ENCODE measurements around the gene FECH.

The FECH gene, protein sequence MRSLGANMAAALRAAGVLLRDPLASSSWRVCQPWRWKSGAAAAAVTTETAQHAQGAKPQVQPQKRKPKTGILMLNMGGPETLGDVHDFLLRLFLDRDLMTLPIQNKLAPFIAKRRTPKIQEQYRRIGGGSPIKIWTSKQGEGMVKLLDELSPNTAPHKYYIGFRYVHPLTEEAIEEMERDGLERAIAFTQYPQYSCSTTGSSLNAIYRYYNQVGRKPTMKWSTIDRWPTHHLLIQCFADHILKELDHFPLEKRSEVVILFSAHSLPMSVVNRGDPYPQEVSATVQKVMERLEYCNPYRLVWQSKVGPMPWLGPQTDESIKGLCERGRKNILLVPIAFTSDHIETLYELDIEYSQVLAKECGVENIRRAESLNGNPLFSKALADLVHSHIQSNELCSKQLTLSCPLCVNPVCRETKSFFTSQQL

DNA sequence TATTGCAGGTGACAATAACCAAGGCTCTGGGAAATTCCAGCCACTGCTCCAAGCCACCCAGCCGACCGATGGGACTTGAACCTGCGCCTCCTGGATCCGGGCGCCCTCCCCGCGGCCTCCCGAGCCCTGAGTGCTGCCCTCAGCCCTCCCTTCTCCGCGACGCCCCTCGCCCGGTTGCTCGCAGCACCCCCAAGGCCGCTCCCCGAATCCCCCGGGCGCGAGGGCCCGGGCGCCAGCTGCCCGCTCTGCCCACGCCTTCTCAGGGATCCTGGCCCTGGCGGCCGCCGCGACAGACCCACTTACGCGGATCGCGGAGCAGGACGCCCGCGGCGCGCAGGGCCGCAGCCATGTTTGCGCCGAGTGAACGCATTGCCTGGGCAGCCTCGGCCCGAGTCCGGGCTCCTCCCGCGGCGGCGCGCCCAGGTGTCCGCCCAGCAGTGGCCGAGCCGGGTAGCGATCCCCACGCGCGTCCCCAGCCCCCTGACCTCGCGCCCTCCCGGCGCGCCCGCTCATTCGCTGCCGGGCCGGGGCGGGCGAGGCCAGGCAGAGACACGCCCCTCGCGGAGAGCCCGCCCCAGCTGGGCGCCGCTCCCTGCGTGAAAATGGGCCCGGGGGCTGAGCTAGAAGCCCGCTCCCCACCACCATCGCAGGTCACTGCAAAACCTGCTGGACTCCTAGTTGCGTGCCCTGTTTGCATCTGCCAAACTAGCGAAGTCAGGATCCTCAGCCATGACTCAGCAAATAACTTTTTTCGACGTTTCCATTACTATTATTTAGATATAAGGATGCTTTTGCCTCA, at the start of gene FECH:
Gene FECH, minus strand, starts transcription at position 452 of the 799 bp plus-strand sequence. Its CDS starts 82 bp downstream, at position 370.
- peak; percentile 21 to 75 for DNase-seq

DNA sequence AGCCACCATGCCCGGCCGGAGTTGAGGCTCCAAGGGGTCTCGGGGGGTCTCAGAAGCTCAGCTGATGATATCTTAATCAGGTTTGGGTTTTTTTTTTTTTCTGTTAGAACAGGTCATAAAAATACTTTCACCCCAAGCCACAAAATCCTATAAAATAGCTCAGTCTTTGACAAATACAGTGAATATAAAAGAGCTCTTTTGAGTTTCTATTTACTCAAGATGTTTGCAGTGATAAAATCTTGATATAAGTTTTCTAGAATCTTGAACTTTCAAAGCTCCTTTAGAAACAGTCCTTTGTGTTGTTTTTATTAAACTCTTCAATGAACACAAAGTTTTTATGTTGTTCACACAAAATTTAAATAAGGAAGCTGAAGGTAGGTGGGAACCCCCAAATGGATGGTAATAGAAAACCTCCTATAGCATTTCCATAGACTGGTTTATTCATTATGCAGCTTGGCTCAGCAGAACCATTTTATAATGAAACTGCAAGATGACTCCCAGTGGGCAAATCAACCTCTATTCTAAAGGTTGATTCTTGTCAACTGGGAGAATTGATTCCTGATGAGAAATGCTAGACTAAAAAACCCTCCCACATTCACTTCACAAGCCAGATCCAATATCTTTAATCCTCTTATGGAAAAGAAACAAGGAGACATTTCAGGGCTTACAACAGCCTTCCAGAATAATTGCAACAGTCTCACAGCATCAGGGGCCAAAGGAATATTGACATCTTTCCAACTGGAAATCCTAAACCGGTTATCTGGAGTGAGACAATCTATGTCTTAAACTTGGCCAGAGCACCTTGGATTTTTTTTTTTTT, 48.7 kb upstream of the FECH start:
- DNase-seq, result no peak

DNA sequence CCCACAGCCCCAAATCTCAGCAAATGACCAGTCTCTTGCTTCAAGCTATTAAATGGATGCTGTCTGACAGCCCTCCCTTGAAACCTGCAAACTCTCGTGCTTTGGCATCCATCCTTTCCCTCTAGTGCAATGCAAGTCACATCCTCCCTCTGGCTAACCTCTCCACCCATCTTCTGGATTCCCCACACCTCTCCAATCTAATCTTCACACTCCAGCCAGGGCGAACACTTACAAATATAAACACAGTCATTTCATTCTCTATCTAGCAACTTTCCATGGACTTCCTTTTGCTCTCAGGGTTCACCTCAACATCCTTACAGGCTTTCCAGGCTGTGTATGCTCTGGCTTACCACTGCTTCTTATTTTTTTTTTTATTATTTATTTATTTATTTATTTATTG, 45.2 kb upstream of the FECH start:
- no peak for DNase-seq

DNA sequence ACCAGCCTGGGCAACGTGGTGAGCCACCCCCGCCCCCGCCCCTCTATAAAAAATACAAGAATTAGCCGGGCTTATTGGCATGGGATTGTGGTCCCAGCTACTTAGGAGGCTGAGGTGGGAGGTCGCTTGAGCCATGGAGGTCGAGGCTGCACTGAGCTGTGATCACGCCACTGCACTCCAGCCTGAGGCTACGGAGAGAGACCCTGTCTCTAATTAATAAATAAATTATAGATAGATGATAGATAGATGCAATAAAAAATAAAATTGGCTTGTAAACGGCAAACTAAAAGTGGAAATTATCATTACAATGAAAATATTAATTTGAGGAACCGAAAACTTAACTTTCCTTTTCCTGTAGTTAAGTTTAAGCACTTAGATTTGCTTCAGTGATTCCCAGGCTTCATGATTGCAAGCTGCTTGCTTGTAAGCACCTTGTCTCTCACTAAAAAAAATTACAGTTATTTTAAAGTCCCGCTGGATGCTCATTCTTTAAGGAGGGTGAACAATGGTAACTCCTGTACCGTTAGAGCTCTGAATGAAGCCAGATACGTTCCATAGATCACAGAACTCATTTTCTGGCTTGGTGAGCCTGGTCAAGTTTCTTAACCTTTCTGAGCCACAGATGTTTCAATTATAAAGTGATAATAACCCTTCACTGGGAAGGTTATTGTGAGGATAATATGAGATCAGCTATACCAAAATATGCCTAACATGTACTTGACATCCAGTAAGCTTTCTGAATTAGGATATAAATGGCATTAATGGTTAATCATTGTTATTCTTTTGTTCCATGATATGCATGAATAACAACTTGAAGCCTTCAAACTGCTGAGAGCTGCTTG, 44.5 kb upstream of the FECH start:
- no peak for DNase-seq

DNA sequence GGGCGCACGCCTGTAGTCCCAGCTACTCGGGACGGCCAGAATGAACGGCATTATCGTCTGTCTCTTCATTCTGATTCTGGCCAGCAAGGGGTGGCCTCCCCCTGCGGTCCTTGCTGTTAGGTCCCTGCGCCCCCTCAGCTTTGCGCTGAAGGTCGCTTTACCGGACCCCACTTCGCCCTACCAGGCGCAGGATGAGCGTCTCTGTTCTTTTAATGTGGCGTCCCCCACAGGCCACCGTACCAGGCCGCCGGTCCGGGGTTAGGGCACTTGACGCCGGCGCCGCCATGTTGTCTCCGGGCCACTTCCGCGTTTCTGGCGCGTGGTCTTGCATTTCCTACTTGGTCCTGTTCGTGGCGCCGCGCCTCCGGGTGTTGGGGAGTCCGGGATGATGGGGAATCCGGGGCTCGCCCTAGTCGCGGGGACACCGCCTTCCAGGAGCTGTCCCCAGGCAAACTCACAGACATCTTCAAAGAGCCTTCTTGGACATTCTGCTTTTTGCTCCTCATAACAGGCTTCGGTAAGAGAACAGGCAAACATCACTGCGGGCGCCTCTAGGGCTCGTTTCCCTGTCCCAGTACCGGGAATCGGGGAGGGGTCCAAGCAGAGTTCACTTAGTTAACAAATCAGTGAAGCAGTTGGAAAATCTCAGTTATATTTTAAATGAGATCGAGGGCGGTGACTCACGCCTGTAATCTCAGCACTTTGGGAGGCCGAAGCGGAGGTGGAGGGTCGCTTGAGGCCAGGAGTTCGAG, 43.7 kb upstream of the FECH start:
- DNase-seq, result peak; percentile 81 to 86

DNA sequence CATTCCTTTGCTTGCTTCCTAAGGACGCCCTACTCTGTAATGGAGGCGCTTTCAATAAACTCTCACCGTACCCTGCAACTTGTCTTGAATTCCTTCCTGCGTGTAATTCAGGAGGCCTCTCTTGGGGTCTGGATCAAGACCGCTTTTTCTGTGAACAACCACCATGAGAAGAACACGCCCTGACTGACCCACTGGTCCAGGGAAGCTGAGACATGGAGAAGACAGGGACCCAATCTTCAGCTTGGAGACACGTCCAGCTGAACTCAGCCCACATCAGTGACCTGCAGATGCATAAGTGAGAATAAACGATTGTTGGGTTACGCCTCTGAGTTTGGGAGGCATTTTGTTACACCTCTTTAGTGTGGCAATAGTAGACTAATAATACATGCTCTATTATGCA, 42.9 kb upstream of the FECH start:
- no peak for DNase-seq

DNA sequence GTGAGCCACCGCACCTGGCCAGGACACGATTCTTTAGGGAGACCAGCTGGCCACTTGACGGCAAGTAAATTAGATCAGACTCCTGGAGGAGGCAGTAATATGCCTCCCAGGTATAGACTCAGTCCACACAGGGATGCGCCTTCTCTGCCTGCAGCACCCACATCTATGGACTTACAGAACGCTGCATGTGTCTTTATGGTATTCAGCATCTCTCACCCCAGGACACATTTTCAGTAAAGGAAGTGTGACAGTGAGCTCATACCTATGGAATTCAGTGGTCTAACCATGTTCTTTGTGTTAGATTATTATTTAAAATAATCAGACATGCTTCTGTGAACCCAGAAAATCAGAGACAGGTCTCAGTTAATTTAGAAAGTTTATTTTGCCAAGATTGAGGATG, 41.0 kb upstream of the FECH start:
- no peak for DNase-seq

DNA sequence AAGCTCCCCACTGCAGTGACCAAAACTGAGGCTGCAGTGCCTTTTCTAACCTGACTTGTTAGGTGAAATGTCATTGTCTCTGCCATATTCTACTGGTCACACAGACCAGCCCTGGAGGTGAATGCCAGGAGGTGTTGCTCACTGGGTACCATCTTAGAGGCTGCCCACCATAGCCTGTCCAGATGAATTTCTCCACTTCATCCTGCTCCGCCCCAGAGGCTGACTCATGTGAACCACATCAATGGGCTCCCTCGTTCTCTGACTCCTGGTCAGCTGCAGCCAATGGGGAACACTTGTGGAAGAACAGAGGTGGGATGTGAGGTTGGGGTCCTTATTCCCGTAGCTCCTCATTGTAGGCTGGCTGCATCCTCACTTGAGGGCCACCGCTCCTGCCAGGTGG, 38.5 kb upstream of the FECH start:
- no peak for DNase-seq

DNA sequence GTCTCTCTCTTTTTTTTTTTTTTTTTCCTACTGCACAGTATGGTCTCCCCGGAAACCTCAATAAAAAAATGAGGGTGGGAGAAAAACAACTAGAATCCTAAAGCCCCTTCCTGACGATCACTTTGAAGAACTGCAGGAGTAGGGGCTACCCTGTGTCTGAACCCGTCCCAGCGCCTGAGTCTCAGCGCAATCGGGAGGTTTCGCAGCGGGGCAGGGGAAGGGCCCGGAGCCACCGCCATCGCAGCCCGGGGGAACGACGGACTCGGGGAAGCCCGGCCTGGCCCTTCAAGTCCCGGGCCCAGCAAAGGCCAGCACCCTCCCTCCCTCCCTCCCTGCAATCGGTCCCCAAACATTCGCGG, 34.7 kb upstream of the FECH start:
- DNase-seq, result no peak

DNA sequence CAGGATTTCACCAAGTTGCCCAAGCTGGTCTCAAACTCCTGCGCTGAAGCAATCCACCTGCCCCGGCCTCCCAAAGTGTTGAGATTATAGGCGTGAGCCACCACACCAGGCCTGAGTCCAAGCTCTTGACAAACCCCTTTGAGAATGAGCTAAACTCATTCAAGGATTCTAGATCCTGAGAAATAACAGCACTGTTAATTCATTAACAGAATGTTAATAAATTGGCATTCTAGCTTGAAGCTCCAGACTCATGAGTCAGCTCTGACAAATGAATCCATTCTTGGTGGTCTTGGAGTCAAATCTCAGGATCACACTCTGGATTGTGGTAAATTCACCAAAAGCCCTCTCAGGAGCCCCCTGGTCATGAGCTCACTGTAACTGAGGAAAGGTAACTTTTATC, 33.4 kb upstream of the FECH start:
- DNase-seq, result no peak

DNA sequence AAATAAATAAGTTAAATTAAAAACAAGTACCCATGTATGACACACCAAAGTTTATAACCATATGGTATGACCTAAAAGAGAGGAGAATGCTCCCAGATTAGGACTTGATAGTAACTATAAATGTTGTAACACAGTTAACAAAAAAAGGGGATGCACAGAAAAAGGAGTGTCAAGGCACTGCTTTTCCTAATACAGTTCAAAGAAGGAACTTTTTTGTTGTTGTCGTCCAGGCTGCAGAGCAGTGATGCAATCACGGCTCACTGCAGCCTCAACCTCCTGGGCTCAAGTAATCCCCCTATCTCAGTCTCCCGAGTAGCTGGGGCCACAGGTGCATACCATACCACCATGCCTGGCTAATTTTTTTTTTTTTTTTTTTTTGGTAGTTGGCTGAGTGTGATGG, 32.4 kb upstream of the FECH start:
- no peak for DNase-seq

DNA sequence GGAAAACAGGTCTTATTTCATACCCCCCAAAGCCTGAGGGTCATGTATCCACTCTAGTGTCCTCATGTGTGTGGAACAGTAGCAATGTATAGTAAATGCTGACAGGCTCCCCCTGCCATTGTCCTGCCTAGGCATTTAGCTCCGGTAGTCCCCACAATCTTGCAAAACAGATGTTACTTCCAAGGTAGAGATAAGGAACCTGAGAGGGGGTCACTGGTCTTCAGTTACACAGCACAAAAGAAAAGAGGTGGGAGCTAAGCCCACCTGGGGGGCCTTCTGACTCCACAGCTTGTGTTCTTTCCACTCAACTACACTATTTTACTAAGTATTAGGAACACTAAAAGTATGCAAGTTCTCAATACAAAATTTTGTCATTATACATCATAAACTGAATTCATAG, 17.4 kb upstream of the FECH start:
- DNase-seq, result no peak

DNA sequence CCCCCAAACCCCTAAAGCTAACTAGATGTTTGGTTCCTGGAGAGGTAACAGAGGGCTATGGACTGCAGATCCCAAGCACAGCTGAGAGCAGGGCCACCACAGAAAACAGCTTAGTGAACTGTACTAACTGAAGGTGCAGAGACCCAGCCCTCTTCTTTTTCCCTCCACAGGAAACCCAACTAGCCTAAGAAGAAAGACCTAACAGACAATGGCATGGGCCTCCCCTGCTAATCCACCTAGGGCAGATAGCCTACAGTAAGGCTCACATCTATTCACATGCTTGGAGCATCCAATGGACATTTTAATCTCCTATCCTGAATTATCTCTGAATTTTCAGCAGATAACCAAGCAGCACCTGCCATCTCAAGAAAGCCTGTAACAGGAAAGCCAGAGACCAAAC, 8.8 kb upstream of the FECH start:
- no peak for DNase-seq

DNA sequence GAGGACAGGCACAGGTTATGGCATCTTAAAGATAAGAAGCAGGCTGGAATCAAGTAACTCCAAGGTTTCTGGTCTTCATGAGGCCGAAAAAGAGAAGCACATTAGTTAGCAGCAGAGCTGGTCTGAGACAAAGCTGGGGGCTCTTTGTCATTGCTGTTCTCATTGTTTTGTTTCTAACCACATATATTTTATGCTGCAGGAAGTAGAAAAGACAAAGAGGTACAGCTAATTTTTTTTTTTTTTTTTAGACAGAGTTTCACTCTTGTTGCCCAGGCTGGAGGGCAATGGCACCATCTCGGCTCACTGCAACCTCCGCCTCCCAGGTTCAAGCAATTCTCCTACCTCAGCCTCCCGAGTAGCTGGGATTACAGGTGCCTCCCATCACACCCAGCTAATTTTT, 6.2 kb upstream of the FECH start:
- peak in 1 of 2 donors; percentile 8 for DNase-seq

DNA sequence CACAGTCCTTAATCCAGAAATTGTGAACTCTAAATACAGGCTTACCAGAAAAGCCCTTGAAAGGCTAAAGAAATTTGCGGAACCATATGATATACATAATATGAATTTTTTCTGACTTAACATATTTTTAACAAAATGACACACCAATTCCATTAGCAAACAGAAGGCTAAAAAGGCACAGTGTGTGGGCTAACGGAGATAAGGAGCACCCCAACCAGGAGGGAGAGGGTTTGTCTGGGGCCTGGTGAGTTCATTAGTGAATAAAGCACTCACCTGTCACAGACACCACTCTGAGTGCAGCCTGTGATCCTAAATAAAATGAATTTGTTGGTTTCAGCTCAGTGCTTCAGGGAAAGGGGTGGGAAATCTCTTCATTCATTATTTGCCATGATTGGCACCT, 2.7 kb upstream of the FECH start:
- DNase-seq, result no peak

DNA sequence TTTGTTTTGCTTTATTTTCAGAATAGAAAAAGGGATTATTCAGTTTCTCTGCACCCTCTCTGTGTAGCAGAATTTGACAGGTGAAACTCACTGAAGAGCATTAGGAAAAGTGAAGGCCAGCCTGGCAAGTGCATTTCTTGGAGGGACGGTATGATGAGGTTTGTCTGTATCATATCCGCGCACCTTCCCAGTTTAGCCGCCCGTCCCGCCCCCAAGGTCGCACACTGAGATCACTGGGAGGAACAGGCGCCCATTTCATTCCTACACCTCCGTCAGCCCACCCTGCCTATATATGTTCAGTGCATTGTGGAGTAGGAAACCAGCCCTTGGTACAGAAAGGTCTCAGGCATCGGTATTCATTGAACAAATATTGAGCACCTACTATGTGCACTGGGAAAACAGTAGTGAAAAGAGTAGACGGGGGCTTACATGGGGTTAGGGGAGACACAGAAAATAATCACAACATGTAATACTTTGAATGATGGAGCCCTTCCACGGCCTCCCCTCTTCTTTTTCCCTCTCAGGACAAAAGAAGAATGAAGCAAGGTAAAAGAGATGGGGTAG, 678 bp upstream of the FECH start:
- DNase-seq, result no peak

DNA sequence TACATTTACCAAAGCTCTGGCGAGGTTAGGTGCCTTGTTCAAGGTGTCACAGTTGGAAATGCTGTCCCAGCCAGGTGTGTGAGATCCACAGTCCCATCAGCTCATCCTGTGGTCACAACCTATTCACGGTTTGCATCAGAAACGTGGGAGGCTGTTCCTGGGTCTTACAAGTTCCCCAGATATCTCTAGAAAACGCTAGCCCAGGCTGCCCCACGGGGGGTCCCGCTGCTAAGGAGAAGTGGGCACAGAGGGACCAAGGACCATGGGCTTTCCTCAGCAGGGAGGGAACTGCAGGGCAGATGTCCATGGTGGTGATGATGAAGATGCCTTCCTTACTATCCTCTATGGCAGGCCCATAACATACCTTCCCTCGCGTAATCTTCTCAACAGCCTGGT, 649 bp downstream of the FECH start:
- no peak for DNase-seq

DNA sequence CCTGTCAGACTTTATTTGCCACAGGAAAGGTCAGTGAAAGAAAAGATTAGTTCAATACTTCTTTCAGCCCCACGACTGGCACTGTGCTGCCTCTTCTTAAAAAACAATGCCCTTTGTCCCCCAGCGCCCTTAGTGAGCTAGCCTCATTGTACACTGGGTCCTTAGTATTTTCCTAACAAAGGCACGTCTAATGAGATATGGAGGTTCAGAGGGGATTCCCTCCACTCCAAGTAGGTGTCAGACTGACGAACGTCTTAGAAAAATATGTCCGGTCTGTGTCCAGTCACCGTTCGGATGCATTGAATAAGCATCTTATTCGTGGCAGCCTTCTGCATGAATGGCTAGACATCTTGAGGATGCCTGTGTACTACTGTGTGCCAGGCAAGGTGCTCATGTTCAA, 1.1 kb downstream of the FECH start:
- no peak for DNase-seq

DNA sequence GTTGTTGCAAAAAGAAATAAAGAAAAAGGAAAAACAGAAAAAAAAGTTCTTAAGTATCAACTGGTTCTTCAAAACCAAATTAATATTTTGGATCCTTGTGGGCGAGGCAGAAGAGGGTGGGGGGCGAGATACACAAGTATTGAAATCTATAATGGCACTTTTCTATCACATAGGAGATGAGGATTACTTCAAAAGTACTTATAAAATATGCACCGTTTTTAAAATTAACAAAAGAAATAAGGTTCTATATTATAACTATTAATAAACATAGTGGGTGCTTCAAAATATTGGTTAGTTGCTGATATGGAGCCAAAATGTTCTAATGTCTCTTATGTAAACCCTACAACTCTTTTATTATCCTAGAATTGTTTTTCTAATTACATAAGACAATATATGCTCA, 2.1 kb downstream of the FECH start:
- DNase-seq, result no peak

DNA sequence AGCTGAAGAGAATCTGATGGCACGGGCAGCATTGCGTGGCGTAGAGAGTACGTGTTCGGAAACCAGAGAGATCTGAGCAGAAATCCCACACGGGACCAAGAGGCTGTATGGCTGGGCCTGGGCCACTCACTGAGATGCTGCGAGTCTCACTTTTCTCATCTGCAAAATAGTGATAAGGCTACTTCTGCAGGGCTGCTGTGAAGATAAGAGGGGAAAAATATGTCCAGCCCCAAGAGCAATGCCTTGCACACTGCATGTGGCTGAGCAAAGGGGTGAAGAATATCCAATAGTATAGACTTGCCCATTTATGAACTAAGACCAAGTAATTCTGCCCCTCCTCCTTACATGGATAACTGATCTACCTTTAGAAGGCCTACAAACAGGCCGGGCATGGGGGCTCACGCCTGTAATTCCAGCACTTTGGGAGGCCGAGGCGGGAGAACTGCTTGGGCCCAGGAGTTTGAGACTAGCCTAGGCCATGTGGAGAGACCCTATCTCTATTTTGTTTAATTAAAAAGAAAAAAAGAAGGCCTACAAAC, 3.1 kb downstream of the FECH start:
- DNase-seq, result no peak

DNA sequence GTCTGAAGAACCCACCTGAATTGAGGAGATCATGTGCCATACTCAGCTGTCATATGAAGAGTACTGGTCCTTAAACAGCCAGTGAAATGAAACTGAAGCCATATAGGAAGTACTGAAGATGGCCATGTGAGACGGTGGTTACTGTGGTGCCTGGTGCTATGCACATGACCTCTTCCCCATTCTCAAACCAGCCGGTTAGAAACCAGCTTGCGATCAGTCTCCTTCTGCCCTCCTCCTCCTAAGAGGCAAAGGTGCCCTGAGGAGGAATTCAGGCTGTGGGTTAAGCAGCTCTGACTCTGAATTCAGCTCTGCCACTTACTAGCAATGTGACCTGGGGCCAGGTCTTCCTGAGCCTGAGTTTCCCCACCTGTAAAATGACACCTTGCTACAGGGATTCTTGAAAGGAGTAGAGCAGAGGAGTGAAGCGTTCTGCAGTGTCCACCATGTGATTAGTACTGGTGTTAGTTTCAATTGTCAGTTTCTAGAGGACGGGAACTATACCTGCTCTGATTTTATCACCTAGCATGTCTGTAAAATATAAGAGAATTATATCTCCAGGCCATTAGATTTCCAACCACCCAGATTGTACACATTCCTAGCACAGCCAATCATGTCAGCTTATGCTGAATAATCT, 5.1 kb downstream of the FECH start:
- peak in 1 of 2 donors; percentile 74 for DNase-seq

Data from bone marrow (tissue), 2 donors.